Calu3 (cell line): ENCODE measurements around the gene SRL. TPM values are rescaled to one million over a fixed set of nuclear protein-coding genes. Genes with fewer than 3 reads are reported as not detected.

ENCODE experiments used
- BruUV-seq: library from RNA; stranded (reverse); fragments of 400-500 nt; replicated peaks from 2 replicates; lab custom pipeline; 2021; lab: Mats Ljungman, UMichigan
- CTCF ChIA-PET: fragments of 300-600 bp; sonication (Branson Sonifier 250); formaldehyde crosslinking; loops from one replicate; lab custom pipeline; 2022; ENCODE audit warnings: antibody characterized with exemption; lab: Charles Lee
- DNase-seq: peaks from one replicate; pipeline ENCODE4 v3.0.0; 2022
- H3K27ac Mint-ChIP-seq: one replicate; pipeline ENCODE4 v1.8.0; 2022; ENCODE audit warnings: mixed read lengths; ENCODE audit not compliant: unreplicated experiment
- H3K27me3 Mint-ChIP-seq: one replicate; pipeline ENCODE4 v1.8.0; 2022; ENCODE audit warnings: mixed read lengths; ENCODE audit not compliant: unreplicated experiment
- H3K36me3 Mint-ChIP-seq: one replicate; pipeline ENCODE4 v1.8.0; 2022; ENCODE audit warnings: mild to moderate bottlenecking, moderate library complexity, mixed read lengths; ENCODE audit not compliant: insufficient read depth, unreplicated experiment
- H3K4me1 Mint-ChIP-seq: one replicate; pipeline ENCODE4 v1.8.0; 2022; ENCODE audit warnings: mild to moderate bottlenecking, low read depth, mixed read lengths; ENCODE audit not compliant: unreplicated experiment
- H3K4me3 Mint-ChIP-seq: one replicate; pipeline ENCODE4 v1.8.0; 2022; ENCODE audit warnings: mild to moderate bottlenecking, low read depth, moderate library complexity, mixed read lengths; ENCODE audit not compliant: unreplicated experiment
- H3K9me3 Mint-ChIP-seq: one replicate; pipeline ENCODE4 v1.8.0; 2022; ENCODE audit warnings: low read depth, mixed read lengths; ENCODE audit not compliant: unreplicated experiment
- CTCF ChIP-seq: fragments of 200-600 bp; IDR thresholded peaks from one replicate; pipeline ENCODE4 v1.8.0; 2022; ENCODE audit warnings: antibody characterized with exemption; ENCODE audit not compliant: unreplicated experiment
- intact Hi-C: fragments of 100-400 bp; cut with micrococcal nuclease; formaldehyde crosslinking; loops from one replicate; pipeline ENCODE4 v1.10.0; 2022; ENCODE audit not compliant: unreplicated experiment
- total RNA-seq: library from RNA; stranded (reverse); gene quantifications from 2 replicates; pipeline ENCODE4 v1.2.3, GENCODE V29; 2022

SRL gene
- total RNA-seq, 1 experiment from 2014 or later = not detected

- Mint-ChIP-seq H3K27ac (peak overlapping the region; percentile 69), H3K4me3 (peak overlapping the region; percentile 30), H3K4me1 (peaks cover 12% of the 10 kb centered on the region), H3K27me3 (no peaks in the 10 kb centered on the region), H3K9me3 (no peaks in the 10 kb centered on the region), H3K36me3 (peaks cover 8% of the 10 kb centered on the region)
- intact Hi-C loops = loop anchor here (1.0 to 5.0 kb wide), 3 partner anchors 54 to 218 kb away; no protein-coding TSS in a partner anchor
- peak; percentile 85 for TF ChIP-seq CTCF
- DNase-seq = peak; percentile 90
- BruUV-seq = no TSS peak
- CTCF ChIA-PET = interaction anchor here (0.6 to 4.2 kb wide), 27 partner anchors 8 to 218 kb away, joined by 3 to 127 read pairs (median 5); partner anchors contain the start of genes PAM16 and TFAP4
Observed at GRCh38 chr16:4200000-4200780, 41.7 kb downstream of the SRL start.

- no peaks in the 10 kb centered on the region for H3K27me3 Mint-ChIP-seq
- DNase-seq = no peak
- no peak for TF ChIP-seq CTCF
- peaks cover 8% of the 10 kb centered on the region for H3K36me3 Mint-ChIP-seq
- peaks cover 12% of the 10 kb centered on the region for H3K4me1 Mint-ChIP-seq
- CTCF ChIA-PET = interaction anchor here (0.6 to 4.2 kb wide), 5 partner anchors 12 to 216 kb away, joined by 3 to 127 read pairs (median 22); no protein-coding TSS in a partner anchor
- no peaks in the 10 kb centered on the region for H3K9me3 Mint-ChIP-seq
- intact Hi-C loops = no loop called here
- H3K4me3 Mint-ChIP-seq = no peak overlapping the region
- no TSS peak for BruUV-seq
- H3K27ac Mint-ChIP-seq = no peak overlapping the region
Observed at GRCh38 chr16:4198816-4199215, 43.1 kb downstream of the SRL start.

- CTCF ChIA-PET = interaction anchor here (1.6 kb wide), 1 partner anchor 59 kb away, joined by 4 read pairs; no protein-coding TSS in a partner anchor
- H3K27me3 Mint-ChIP-seq = peaks cover 15% of the 10 kb centered on the region
Observed at GRCh38 chr16:4194661-4195060, 47.2 kb downstream of the SRL start.

GRCh38 chr16:4193920-4194319 lies 48.0 kb downstream of the SRL start:
- DNase-seq = no peak
- Mint-ChIP-seq H3K4me1 (no peaks in the 10 kb centered on the region), H3K4me3 (no peak overlapping the region), H3K36me3 (no peaks in the 10 kb centered on the region), H3K27me3 (peaks cover 23% of the 10 kb centered on the region), H3K27ac (no peak overlapping the region), H3K9me3 (no peaks in the 10 kb centered on the region)
- no TSS peak for BruUV-seq
- intact Hi-C loops = no loop called here
- no peak for TF ChIP-seq CTCF
- CTCF ChIA-PET = no interaction called here

More at GRCh38 chr16:4194661-4195060, 47.2 kb downstream of the SRL start:
- TF ChIP-seq CTCF = no peak
- Mint-ChIP-seq H3K9me3 (no peaks in the 10 kb centered on the region), H3K4me1 (peaks cover under 1% of the 10 kb centered on the region), H3K27ac (no peak overlapping the region), H3K36me3 (peaks cover under 1% of the 10 kb centered on the region), H3K4me3 (no peak overlapping the region)
- no peak for DNase-seq
- intact Hi-C loops = no loop called here
- no TSS peak for BruUV-seq
